Bronchial epithelial cell (primary cell): ENCODE data around the gene CA10. TPM values are rescaled to one million over a fixed set of nuclear protein-coding genes. Genes with fewer than 3 reads are reported as not detected.

ENCODE experiments used
- DNase-seq: peaks from one replicate; pipeline ENCODE4 v3.0.0-alpha.2; 2010; ENCODE audit warnings: low read depth
- FAIRE-seq: peaks from 2 replicates; lab custom pipeline; 2011; peaks lifted over from hg19 to GRCh38; lab: Jason Lieb, UNC
- H3K27me3 ChIP-seq: 2 replicates; pipeline ENCODE4 v1.5.1; 2011; ENCODE audit warnings: low read length; ENCODE audit not compliant: control insufficient read depth, insufficient read depth
- H3K36me3 ChIP-seq: 2 replicates; pipeline ENCODE4 v1.5.1; 2011; ENCODE audit warnings: low read length; ENCODE audit not compliant: control insufficient read depth, insufficient read depth
- H3K4me3 ChIP-seq: 2 replicates; pipeline ENCODE4 v1.5.1; 2011; ENCODE audit warnings: mild to moderate bottlenecking, low read depth, low read length, control low read depth
- total RNA-seq: library from RNA; depleted of rRNA; stranded (reverse); fragments of >200 nt; gene quantifications from 2 replicates; pipeline ENCODE4 v1.2.1, GENCODE V29; 2014
- TF ChIP-seq, protein P1 (sequence below): IDR thresholded peaks from 2 replicates; pipeline ENCODE4 v1.5.1; 2011; ENCODE audit warnings: mild to moderate bottlenecking, moderate library complexity, low read length, control low read depth, inconsistent platforms; ENCODE audit not compliant: insufficient read depth, severe bottlenecking

CA10 gene
- total RNA-seq, 1 donor from 2014 or later = not detected

DNA sequence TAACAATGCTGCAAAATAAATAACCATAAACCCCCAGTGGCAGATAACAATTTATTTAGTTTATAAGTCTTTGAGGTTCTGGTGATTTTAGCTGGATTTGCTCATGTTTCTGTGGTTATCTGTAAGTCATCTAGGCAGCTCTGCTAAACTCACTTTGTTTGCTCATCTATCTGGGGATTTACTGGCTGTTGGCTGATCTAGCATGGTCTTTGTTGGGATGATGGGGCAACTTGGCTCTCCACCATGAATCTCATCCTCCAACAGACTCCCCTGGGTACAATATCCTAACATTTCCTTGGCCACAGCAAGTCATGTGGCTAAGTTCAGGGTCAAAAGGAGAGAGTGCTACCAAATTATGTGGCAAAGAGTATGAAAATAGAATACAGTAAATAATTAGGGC, 359.3 kb downstream of the CA10 start:
- H3K36me3 ChIP-seq = no peaks in the 10 kb centered on the region
- TF ChIP-seq, protein P1, sequence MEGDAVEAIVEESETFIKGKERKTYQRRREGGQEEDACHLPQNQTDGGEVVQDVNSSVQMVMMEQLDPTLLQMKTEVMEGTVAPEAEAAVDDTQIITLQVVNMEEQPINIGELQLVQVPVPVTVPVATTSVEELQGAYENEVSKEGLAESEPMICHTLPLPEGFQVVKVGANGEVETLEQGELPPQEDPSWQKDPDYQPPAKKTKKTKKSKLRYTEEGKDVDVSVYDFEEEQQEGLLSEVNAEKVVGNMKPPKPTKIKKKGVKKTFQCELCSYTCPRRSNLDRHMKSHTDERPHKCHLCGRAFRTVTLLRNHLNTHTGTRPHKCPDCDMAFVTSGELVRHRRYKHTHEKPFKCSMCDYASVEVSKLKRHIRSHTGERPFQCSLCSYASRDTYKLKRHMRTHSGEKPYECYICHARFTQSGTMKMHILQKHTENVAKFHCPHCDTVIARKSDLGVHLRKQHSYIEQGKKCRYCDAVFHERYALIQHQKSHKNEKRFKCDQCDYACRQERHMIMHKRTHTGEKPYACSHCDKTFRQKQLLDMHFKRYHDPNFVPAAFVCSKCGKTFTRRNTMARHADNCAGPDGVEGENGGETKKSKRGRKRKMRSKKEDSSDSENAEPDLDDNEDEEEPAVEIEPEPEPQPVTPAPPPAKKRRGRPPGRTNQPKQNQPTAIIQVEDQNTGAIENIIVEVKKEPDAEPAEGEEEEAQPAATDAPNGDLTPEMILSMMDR = no peak
- no peak for FAIRE-seq
- H3K4me3 ChIP-seq = no peak overlapping the region
- no peaks in the 10 kb centered on the region for H3K27me3 ChIP-seq
- no peak for DNase-seq

DNA sequence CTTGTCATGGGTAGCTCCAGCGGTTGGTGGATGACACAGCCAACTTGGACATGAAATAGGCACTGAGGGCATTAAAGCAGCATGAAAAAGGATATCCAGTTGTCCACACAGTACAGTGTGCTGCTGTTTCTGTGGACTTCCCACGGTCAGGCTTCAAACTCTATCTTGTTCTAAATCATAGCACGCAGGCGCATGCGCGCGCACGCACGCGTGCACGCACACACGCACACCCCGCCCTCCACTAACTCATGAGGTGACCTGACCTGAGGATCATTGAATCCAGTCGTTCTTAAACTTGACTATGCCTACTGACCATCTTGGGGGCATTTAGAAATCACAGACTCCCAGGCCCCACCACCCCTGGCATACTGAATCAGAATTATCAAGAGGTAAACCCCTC, 361.4 kb downstream of the CA10 start:
- Histone ChIP-seq H3K36me3 (no peaks in the 10 kb centered on the region), H3K4me3 (no peak overlapping the region), H3K27me3 (no peaks in the 10 kb centered on the region)
- FAIRE-seq = no peak
- TF ChIP-seq, protein P1 = no peak
- no peak for DNase-seq

DNA sequence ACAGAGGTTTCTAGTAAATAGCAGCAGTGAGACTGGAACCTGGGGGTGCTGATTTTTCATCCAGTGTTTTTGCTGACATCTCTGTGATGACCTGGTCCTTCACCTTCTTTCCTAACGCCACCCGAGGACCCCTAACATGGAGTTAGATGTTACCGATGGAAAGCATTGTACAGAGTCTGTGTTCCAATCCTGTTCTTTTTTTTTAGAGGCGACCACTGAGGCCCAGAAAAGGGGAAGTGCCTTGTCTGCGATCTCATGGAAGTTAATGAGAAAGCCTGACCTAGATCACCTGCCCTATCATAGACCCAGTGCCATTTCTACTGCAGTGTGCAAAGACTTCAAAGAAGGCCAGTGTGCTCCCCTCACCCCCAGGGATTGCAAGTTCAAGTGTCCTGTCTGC, 362.5 kb downstream of the CA10 start:
- FAIRE-seq = peak; percentile 28
- TF ChIP-seq, protein P1 = no peak

DNA sequence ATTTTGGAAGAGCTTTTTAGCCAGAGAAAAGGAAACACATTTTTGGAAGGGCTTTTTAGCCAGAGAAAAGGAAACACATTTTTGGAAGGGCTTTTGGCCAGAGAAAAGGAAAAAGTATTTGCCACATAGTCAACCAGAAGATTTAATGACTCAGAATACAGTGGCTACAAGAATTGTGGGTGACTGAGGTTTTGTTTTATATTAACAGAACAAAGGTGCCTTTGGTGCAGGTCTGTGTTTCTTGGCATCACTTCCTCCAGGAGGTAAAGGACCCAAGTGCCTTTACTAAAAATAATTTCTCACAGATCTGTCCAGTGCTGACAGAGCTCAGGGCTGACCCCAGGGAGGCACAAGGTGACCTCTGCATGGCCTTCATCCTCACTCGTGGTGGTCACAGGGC, 363.1 kb downstream of the CA10 start:
- H3K4me3 ChIP-seq = no peak overlapping the region
- no peaks in the 10 kb centered on the region for H3K27me3 ChIP-seq
- TF ChIP-seq, protein P1 = no peak
- FAIRE-seq = no peak
- no peaks in the 10 kb centered on the region for H3K36me3 ChIP-seq
- no peak for DNase-seq

More for the DNA sequence above, 362.5 kb downstream of the CA10 start:
- H3K4me3 ChIP-seq = no peak overlapping the region
- H3K27me3 ChIP-seq = no peaks in the 10 kb centered on the region
- no peak for DNase-seq
- H3K36me3 ChIP-seq = no peaks in the 10 kb centered on the region

DNA sequence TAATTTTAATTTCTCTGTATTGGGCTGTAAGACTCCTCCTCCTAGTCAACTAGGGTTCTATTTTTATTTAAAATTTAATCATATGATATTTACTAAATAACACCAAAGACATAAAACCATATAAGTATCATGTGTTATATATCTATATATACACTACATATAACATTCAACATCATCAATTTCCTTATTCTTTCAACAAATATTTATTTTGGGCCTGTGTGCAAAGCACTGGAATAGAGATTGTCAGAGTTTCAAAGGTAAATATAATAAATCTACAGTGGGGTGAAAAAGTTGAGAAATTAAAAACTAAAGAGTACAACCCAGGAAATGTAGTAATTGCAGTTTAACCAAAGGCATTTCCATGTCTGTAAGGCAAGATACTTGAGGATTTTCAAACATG, 364.0 kb downstream of the CA10 start:
- Histone ChIP-seq H3K27me3 (no peaks in the 10 kb centered on the region), H3K36me3 (no peaks in the 10 kb centered on the region), H3K4me3 (no peak overlapping the region)
- TF ChIP-seq, protein P1 = no peak
- DNase-seq (no peak), FAIRE-seq (no peak)

DNA sequence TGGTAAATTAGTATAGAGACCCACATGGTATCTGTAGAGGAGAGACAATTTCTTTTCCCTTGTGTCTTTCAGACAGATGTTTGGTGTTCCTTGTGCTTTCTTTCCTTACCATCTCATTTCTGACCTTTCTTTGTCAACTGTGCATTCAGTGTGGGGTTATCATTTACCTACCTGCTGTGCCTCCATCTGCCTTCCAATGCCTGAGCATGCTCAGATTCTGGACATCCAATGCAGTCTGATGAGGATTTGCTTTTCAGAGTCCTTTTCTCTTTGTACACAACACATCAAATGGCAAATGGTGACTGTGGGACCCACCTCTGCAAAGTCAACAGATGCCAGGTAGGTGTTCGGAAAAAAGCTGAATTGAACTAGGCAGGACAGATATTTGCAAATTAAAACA, 364.8 kb downstream of the CA10 start:
- DNase-seq = no peak
- no peak overlapping the region for H3K4me3 ChIP-seq
- H3K36me3 ChIP-seq = no peaks in the 10 kb centered on the region
- FAIRE-seq = no peak
- TF ChIP-seq, protein P1 = no peak
- no peaks in the 10 kb centered on the region for H3K27me3 ChIP-seq
